Skeletal muscle satellite cell (primary cell): Measurements from ENCODE around the gene CNTNAP2.

ENCODE experiments used
- H3K27me3 ChIP-seq: 2 replicates; pipeline ENCODE4 v1.7.0; 2013; ENCODE audit warnings: low read length; ENCODE audit not compliant: control insufficient read depth, insufficient read depth
- H3K36me3 ChIP-seq: 2 replicates; pipeline ENCODE4 v1.7.0; 2013; ENCODE audit warnings: mild to moderate bottlenecking, control low read depth, low read length; ENCODE audit not compliant: insufficient read depth
- H3K4me1 ChIP-seq: 2 replicates; pipeline ENCODE4 v1.7.0; 2013; ENCODE audit warnings: low read length; ENCODE audit not compliant: control insufficient read depth, insufficient read depth
- H3K4me2 ChIP-seq: 2 replicates; pipeline ENCODE4 v1.7.0; 2013; ENCODE audit warnings: mild to moderate bottlenecking, low read length
- H3K4me3 ChIP-seq: 2 replicates; pipeline ENCODE4 v1.7.0; 2013; ENCODE audit warnings: low read length
- H3K9ac ChIP-seq: 2 replicates; pipeline ENCODE4 v1.7.0; 2013; ENCODE audit warnings: mild to moderate bottlenecking, low read depth, low read length, moderate library complexity
- H3K9me3 ChIP-seq: replicated peaks from 2 replicates; pipeline ENCODE4 v1.7.0; 2013; ENCODE audit warnings: mild to moderate bottlenecking, control low read depth, low read length

Gene CNTNAP2

DNA sequence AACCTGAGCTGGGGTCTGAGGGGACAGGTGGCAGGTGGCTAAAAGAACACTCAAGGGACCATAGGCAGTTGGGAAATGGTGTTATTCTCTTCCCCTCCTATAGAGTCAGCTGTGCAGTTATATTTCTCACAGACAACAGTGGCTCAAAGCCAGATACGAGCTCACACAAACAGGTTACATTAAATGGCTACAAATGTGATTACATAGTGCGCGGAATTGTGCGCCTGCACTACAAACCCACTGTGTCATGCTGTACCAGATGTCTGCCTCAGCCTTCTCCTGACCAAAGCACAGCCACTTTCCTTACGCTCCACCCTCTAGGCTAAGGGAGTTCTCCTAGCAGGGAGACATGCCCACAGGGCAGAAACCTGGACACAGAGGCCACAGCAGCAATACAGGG, 387.2 kb downstream of the CNTNAP2 start:
- no peak overlapping the region for H3K4me2 ChIP-seq
- no peaks in the 10 kb centered on the region for H3K27me3 ChIP-seq
- H3K9ac ChIP-seq = no peak overlapping the region
- peaks cover 18% of the 10 kb centered on the region for H3K9me3 ChIP-seq
- H3K4me3 ChIP-seq = no peak overlapping the region
- H3K4me1 ChIP-seq = no peaks in the 10 kb centered on the region
- no peaks in the 10 kb centered on the region for H3K36me3 ChIP-seq

DNA sequence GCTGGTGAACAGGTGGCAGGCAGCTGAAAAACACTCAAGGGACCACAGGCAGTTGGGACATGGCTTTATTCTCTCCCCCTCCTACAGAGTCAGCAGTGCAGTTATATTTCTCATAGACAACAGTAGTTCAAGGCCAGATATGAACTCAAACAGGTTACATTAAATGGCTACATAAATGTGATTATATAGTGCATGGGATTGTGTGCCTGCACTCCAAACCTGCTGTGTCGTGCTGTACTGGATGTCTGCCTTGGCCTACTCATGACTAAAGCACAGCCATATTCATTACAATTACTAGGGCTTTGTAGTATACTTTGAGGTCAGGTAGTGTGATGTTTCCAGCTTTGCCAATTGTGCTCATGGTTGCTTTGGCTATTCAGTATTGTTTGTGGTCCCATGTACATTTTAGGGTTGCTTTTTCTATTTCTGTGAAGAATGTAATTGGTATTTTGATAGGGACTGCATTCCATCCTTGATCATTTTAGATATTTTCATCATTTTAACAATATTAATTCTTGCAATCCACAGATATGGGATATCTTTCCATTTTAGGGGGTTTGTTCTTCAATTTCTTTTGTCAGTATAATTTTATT, 393.6 kb downstream of the CNTNAP2 start:
- Histone ChIP-seq H3K4me1 (no peaks in the 10 kb centered on the region), H3K27me3 (no peaks in the 10 kb centered on the region), H3K4me2 (no peak overlapping the region), H3K4me3 (no peak overlapping the region), H3K9me3 (peaks cover 7% of the 10 kb centered on the region), H3K36me3 (no peaks in the 10 kb centered on the region), H3K9ac (no peak overlapping the region)

GRCh38 chr7:146514304-146514703, 397.7 kb downstream of the CNTNAP2 start:
- Histone ChIP-seq H3K27me3 (no peaks in the 10 kb centered on the region), H3K4me2 (no peak overlapping the region), H3K9me3 (peaks cover 4% of the 10 kb centered on the region), H3K4me1 (no peaks in the 10 kb centered on the region), H3K36me3 (no peaks in the 10 kb centered on the region), H3K4me3 (no peak overlapping the region), H3K9ac (no peak overlapping the region)

- Histone ChIP-seq H3K4me2 (no peak overlapping the region), H3K4me1 (no peaks in the 10 kb centered on the region), H3K4me3 (no peak overlapping the region), H3K27me3 (no peaks in the 10 kb centered on the region), H3K9ac (no peak overlapping the region), H3K9me3 (no peaks in the 10 kb centered on the region), H3K36me3 (no peaks in the 10 kb centered on the region)
Observed at GRCh38 chr7:146528581-146528980, 412.0 kb downstream of the CNTNAP2 start.

DNA sequence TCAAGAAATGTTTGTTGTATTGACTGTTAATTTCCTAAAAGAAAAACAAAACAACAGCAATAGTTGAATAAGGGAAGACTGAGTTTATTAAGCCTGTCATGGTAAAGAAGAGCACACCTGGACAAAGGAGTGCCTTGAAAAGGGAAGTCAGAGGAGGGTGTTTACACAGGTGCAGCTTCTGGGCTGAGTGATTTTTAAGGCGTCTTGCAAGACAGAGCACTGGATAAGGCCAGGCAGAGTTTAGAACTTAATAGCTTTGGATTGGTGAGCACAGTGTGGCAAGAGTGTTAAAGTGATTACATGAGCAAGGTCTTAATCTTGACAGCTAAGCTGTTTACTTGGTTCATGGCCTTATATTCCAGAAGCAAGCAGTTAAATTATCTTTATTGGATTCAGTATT, 423.2 kb downstream of the CNTNAP2 start:
- H3K36me3 ChIP-seq = no peaks in the 10 kb centered on the region
- no peak overlapping the region for H3K4me2 ChIP-seq
- H3K4me1 ChIP-seq = no peaks in the 10 kb centered on the region
- no peak overlapping the region for H3K4me3 ChIP-seq
- H3K9ac ChIP-seq = no peak overlapping the region
- no peaks in the 10 kb centered on the region for H3K27me3 ChIP-seq
- peaks cover 3% of the 10 kb centered on the region for H3K9me3 ChIP-seq

- H3K4me2 ChIP-seq = no peak overlapping the region
- no peaks in the 10 kb centered on the region for H3K4me1 ChIP-seq
- no peaks in the 10 kb centered on the region for H3K27me3 ChIP-seq
- H3K9me3 ChIP-seq = peaks cover 3% of the 10 kb centered on the region
- no peak overlapping the region for H3K4me3 ChIP-seq
- no peak overlapping the region for H3K9ac ChIP-seq
- H3K36me3 ChIP-seq = no peaks in the 10 kb centered on the region
Observed at GRCh38 chr7:146542101-146542500, 425.5 kb downstream of the CNTNAP2 start.

GRCh38 chr7:146544748-146545147, 428.1 kb downstream of the CNTNAP2 start:
- H3K9ac ChIP-seq = no peak overlapping the region
- no peaks in the 10 kb centered on the region for H3K4me1 ChIP-seq
- no peak overlapping the region for H3K4me2 ChIP-seq

GRCh38 chr7:146548816-146549215, 432.2 kb downstream of the CNTNAP2 start:
- no peak overlapping the region for H3K9ac ChIP-seq
- peaks cover 3% of the 10 kb centered on the region for H3K9me3 ChIP-seq
- no peak overlapping the region for H3K4me2 ChIP-seq
- H3K36me3 ChIP-seq = no peaks in the 10 kb centered on the region
- H3K4me1 ChIP-seq = no peaks in the 10 kb centered on the region
- no peak overlapping the region for H3K4me3 ChIP-seq
- H3K27me3 ChIP-seq = no peaks in the 10 kb centered on the region

More at GRCh38 chr7:146544748-146545147, 428.1 kb downstream of the CNTNAP2 start:
- Histone ChIP-seq H3K9me3 (peaks cover 5% of the 10 kb centered on the region), H3K4me3 (no peak overlapping the region), H3K27me3 (no peaks in the 10 kb centered on the region), H3K36me3 (no peaks in the 10 kb centered on the region)

DNA sequence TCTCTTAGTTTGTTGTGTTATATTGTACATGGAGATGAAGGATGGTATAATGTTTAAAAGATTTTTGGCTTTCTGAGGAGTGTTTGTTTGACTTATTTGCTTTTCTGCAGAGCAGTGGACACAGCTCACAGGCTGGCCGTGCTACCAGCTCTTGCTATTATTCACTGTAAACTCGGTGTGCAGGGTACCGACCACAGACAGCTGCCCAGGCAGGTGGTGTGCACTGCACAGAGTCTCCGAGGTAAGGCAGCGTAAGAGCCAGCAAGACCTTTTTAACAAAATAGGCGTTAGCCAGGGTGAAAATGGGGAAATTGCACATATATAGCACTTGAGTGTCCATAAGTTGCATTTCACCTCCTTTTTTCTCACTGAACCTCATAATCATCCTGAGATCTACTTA, 438.0 kb downstream of the CNTNAP2 start:
- H3K27me3 ChIP-seq = no peaks in the 10 kb centered on the region
- no peak overlapping the region for H3K4me2 ChIP-seq
- H3K9me3 ChIP-seq = peaks cover 3% of the 10 kb centered on the region
- H3K9ac ChIP-seq = no peak overlapping the region
- H3K4me3 ChIP-seq = no peak overlapping the region
- no peaks in the 10 kb centered on the region for H3K36me3 ChIP-seq
- no peaks in the 10 kb centered on the region for H3K4me1 ChIP-seq

GRCh38 chr7:146557971-146558469, 441.4 kb downstream of the CNTNAP2 start:
- Histone ChIP-seq H3K36me3 (no peaks in the 10 kb centered on the region), H3K27me3 (no peaks in the 10 kb centered on the region), H3K4me2 (no peak overlapping the region), H3K9ac (no peak overlapping the region), H3K4me1 (no peaks in the 10 kb centered on the region), H3K4me3 (no peak overlapping the region), H3K9me3 (no peaks in the 10 kb centered on the region)

- Histone ChIP-seq H3K36me3 (no peaks in the 10 kb centered on the region), H3K4me2 (no peak overlapping the region), H3K4me3 (no peak overlapping the region), H3K9ac (no peak overlapping the region), H3K27me3 (no peaks in the 10 kb centered on the region), H3K4me1 (no peaks in the 10 kb centered on the region), H3K9me3 (no peaks in the 10 kb centered on the region)
Observed at GRCh38 chr7:146565872-146566271, 449.3 kb downstream of the CNTNAP2 start.

- Histone ChIP-seq H3K36me3 (no peaks in the 10 kb centered on the region), H3K9me3 (peaks cover 5% of the 10 kb centered on the region), H3K4me3 (no peak overlapping the region), H3K4me1 (no peaks in the 10 kb centered on the region), H3K4me2 (no peak overlapping the region), H3K9ac (no peak overlapping the region), H3K27me3 (no peaks in the 10 kb centered on the region)
Observed at GRCh38 chr7:146575903-146576302, 459.3 kb downstream of the CNTNAP2 start.
